GM18519 (cell line): ENCODE measurements around the gene WNT7A.

Experiments
- ATAC-seq: cut with Tn5 transposase; IDR thresholded peaks from one replicate; pipeline ENCODE4 v1.9.1; 2021; ENCODE audit warnings: mild to moderate bottlenecking, moderate library complexity; ENCODE audit not compliant: unreplicated experiment, low FRiP score

Gene WNT7A

GRCh38 chr3:13850161-13850945 is 29.5 kb downstream of the WNT7A start:
- no peak for ATAC-seq

GRCh38 chr3:13849018-13849417 is 30.9 kb downstream of the WNT7A start:
- ATAC-seq: no peak

- no peak for ATAC-seq
Observed at GRCh38 chr3:13846716-13847570, 32.9 kb downstream of the WNT7A start.

GRCh38 chr3:13846238-13846637 is 33.6 kb downstream of the WNT7A start:
- no peak for ATAC-seq

GRCh38 chr3:13845806-13846205 is 34.1 kb downstream of the WNT7A start:
- no peak for ATAC-seq

- ATAC-seq: no peak
Observed at GRCh38 chr3:13844911-13845310, 35.0 kb downstream of the WNT7A start.

- ATAC-seq: no peak
Observed at GRCh38 chr3:13844286-13844685, 35.6 kb downstream of the WNT7A start.

- no peak for ATAC-seq
Observed at GRCh38 chr3:13843351-13843750, 36.5 kb downstream of the WNT7A start.

- ATAC-seq: no peak
Observed at GRCh38 chr3:13842226-13842625, 37.6 kb downstream of the WNT7A start.

GRCh38 chr3:13841826-13842225 is 38.0 kb downstream of the WNT7A start:
- no peak for ATAC-seq

- ATAC-seq: no peak
Observed at GRCh38 chr3:13841141-13841540, 38.7 kb downstream of the WNT7A start.

GRCh38 chr3:13840456-13840855 is 39.4 kb downstream of the WNT7A start:
- no peak for ATAC-seq

- ATAC-seq: no peak
Observed at GRCh38 chr3:13839726-13840340, 40.0 kb downstream of the WNT7A start.

- no peak for ATAC-seq
Observed at GRCh38 chr3:13839253-13839652, 40.6 kb downstream of the WNT7A start.

GRCh38 chr3:13838421-13838820 is 41.5 kb downstream of the WNT7A start:
- no peak for ATAC-seq

- ATAC-seq: no peak
Observed at GRCh38 chr3:13837751-13838150, 42.1 kb downstream of the WNT7A start.

GRCh38 chr3:13836658-13837587 is 42.9 kb downstream of the WNT7A start:
- no peak for ATAC-seq

- no peak for ATAC-seq
Observed at GRCh38 chr3:13835246-13835645, 44.6 kb downstream of the WNT7A start.

- no peak for ATAC-seq
Observed at GRCh38 chr3:13834258-13835035, 45.4 kb downstream of the WNT7A start.
